GM12873 (cell line): ENCODE data around the gene MPZL2.
A peak's percentile ranks its signal among the peaks of the same experiment; 100 is the strongest.

Experiments used
- CTCF ChIP-seq: IDR thresholded peaks from 2 replicates; pipeline ENCODE4 v1.5.1; 2012; ENCODE audit warnings: low read depth, mild to moderate bottlenecking, moderate library complexity, low read length, control low read depth; ENCODE audit not compliant: insufficient read depth; ENCODE audit errors: missing control alignments

MPZL2 gene

DNA sequence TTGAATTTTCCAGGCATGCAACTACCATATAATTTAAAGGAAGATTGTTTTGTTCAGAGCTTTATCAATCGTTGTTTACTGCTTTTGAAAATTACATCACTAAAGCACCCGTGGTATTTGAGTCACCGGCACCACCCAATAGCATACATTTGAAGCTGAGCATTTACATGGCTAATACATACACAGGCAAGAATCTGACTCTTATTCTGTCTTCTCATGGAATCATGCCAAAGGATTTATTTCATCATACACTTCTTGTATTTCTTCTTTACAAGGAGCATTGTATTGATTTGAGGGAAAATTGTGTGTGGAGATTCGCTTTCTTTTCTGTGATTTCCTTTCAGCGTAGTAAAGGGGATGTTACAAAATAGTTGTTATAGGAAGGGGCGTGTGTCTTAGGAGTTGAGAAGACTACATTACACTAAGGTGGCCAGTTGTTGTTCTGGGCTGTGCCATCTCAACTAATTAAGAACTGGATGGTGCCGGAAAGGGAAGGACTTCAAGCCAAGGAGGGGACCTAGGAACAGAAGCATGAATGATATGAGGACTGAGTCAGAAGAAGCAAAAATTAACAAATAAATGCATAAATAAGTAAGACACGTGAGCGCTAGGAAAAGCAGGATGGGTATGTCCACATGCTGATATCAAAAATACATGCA is 27.5 kb upstream of the MPZL2 start:
- TF ChIP-seq CTCF: no peak

DNA sequence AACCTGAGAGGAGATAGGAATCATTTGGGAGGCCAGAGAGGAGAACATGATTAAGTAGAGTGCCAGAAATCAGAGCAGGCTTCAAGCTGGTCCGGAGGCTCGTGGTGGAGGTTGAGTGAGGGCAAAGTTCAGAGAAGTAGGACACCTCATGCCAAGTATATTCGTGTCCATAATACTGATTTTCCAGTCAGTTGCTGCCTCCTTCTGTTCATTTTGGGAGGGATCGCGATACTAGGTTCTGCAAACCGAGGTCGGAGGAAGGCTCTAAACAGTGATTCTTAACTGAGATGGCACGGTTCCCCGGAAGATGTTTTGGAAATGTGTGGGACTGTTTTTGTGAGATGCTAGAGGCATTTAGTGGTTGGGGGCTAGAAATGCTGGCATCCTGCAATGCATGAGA is 26.8 kb upstream of the MPZL2 start:
- peak; percentile 57 for TF ChIP-seq CTCF

DNA sequence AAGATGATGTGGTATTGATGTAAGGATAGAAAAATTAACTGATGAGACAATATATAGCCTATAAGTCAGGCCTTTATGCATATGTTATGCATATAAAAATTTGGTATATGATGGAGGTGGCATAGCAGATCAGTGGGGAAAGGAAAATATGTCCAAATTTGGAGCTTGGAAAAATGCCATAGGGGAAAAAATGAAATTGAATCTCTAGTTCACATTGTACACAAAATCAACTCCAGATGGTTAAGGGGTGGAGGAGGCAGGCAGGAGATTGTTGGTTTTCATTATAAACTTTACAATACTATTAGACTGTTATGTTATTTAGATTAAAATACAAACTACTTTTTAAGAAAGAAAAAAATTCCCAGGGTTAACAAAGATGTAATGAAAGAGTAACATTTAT is 25.3 kb upstream of the MPZL2 start:
- TF ChIP-seq CTCF: no peak

- no peak for TF ChIP-seq CTCF
Measured at GRCh38 chr11:118287006-118287405, 22.9 kb upstream of the MPZL2 start.

DNA sequence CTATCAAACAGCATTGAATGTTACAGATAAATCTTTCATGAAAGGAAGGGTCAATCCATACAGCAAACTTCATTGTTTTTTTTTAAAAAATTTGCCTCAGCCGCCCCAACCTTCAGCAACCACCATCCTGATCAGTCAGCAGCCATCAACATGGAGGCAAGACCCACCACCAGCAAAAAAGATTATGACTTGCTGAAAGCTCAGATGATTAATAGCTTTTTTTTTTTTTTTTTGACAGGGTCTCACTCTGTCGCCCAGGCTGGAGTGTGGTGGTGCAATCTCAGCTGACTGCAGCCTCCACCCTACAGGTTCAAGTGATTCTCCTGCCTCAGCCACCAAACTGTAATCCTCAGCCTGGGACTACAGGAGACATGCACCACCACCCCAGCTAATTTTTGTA is 22.4 kb upstream of the MPZL2 start:
- TF ChIP-seq CTCF: no peak

DNA sequence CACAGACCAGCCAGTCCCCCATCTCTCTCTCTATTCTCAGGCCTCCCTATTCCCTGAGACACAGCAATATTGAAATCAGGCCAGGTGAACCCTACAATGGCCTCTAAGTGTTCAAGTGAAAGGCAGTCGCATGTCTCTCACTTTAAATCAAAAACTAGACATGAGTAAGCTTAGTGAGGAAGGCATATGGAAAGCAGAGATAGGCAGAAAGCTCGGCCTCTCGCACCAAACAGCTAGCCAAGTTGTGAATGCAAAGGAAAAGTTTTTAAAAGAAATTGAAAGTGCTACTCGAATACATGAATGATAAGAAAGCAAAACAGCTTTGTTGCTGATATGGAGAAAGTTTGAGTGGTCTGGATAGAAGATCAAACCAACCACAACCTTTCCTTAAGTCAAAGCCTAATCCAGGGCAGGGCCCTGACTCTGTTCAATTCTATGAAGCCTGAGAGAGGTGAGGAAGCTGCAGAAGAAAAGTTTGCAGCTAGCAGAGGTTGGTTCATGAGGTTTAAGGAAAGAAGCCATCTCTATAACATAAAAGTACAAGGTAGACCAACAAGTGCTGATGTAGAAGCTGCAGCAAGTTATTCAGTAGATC is 19.8 kb upstream of the MPZL2 start:
- TF ChIP-seq CTCF: no peak

DNA sequence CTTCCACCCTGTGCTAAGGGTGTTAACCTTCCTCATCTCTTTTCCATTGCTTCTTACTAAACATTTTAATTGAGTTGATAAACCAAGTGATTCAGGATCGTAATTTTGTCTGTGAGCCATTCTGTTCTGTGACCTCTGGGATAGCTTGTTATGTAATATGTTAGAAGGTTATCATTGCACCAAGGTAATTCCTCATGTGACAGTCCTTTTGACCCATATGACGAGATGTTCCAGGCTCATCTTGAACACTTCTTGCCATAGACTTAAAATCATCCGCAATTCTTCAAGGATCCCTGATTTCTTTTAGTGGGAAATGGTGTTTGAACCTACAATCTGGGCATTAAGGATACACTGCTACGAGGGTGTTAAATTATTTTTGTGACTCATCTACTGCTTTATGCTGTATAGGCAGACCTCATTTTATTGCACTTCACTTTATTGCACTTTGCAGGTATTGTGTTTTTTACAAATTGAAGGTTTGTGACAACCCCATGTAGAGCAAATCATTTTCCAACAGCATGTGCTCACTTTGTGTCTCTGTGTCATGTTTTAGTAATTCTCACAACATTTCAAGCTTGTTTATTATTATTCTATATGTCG is 19.0 kb upstream of the MPZL2 start:
- no peak for TF ChIP-seq CTCF
